ENCODE data around the gene GPR55.
A peak's percentile ranks its signal among the peaks of the same experiment; 100 is the strongest.

GPR55 gene

GRCh38 chr2:230901006-230901405 lies 24.0 kb downstream of the GPR55 start:
- DNase-seq (ENCODE audit: low read depth in 2 of 2) = no peak

- DNase-seq (ENCODE audit: low read depth in 2 of 2) = no peak
These were observed 24.6 kb downstream of the GPR55 start for GRCh38 chr2:230900336-230900995.

- DNase-seq (ENCODE audit: low read depth in 2 of 2) = peak; percentile 29 to 49
These were observed 25.3 kb downstream of the GPR55 start for GRCh38 chr2:230899786-230900185.

GRCh38 chr2:230899287-230899686 lies 25.8 kb downstream of the GPR55 start:
- no peak for DNase-seq (ENCODE audit: low read depth in 2 of 2)

GRCh38 chr2:230898713-230899091 lies 26.3 kb downstream of the GPR55 start:
- no peak for DNase-seq (ENCODE audit: low read depth in 2 of 2)

- DNase-seq (ENCODE audit: low read depth in 2 of 2) = no peak
These were observed 26.9 kb downstream of the GPR55 start for GRCh38 chr2:230898016-230898712.

- DNase-seq (ENCODE audit: low read depth in 2 of 2) = no peak
These were observed 28.5 kb downstream of the GPR55 start for GRCh38 chr2:230896346-230897115.

GRCh38 chr2:230895536-230896345 lies 29.3 kb downstream of the GPR55 start:
- DNase-seq (ENCODE audit: low read depth in 2 of 2) = no peak

GRCh38 chr2:230893841-230894781 lies 30.9 kb downstream of the GPR55 start:
- DNase-seq (ENCODE audit: low read depth in 2 of 2) = no peak

- DNase-seq (ENCODE audit: low read depth in 2 of 2) = no peak
These were observed 31.7 kb downstream of the GPR55 start for GRCh38 chr2:230893338-230893737.

- no peak for DNase-seq (ENCODE audit: low read depth in 2 of 2)
These were observed 33.5 kb downstream of the GPR55 start for GRCh38 chr2:230891509-230891908.

- no peak for DNase-seq (ENCODE audit: low read depth in 2 of 2)
These were observed 34.0 kb downstream of the GPR55 start for GRCh38 chr2:230891064-230891463.

GRCh38 chr2:230890646-230891045 lies 34.4 kb downstream of the GPR55 start:
- DNase-seq (ENCODE audit: low read depth in 2 of 2) = no peak

- no peak for DNase-seq (ENCODE audit: low read depth in 2 of 2)
These were observed 35.0 kb downstream of the GPR55 start for GRCh38 chr2:230889911-230890601.

- no peak for DNase-seq (ENCODE audit: low read depth in 2 of 2)
These were observed 36.1 kb downstream of the GPR55 start for GRCh38 chr2:230888824-230889400.

- no peak for DNase-seq (ENCODE audit: low read depth in 2 of 2)
These were observed 37.7 kb downstream of the GPR55 start for GRCh38 chr2:230887342-230887741.

GRCh38 chr2:230886671-230887071 lies 38.4 kb downstream of the GPR55 start:
- no peak for DNase-seq (ENCODE audit: low read depth in 2 of 2)

- no peak for DNase-seq (ENCODE audit: low read depth in 2 of 2)
These were observed 38.8 kb downstream of the GPR55 start for GRCh38 chr2:230886206-230886605.

GRCh38 chr2:230885463-230886130 lies 39.4 kb downstream of the GPR55 start:
- no peak for DNase-seq (ENCODE audit: low read depth in 2 of 2)
